SHP77 treated with DMSO at 0.1 percent for 48 hours (cell line): ENCODE results near the gene ODF2.
A peak's percentile ranks its signal among the peaks of the same experiment; 100 is the strongest.
"Not testable (repeated sequence)": the region's sequence is repeated elsewhere in the genome, so short reads cannot be mapped to it uniquely, and the experiment has no call there.

ENCODE experiments used
- DNase-seq: peaks from one replicate; lab custom pipeline; 2025; lab: John Stamatoyannopoulos, UW

Gene ODF2

GRCh38 chr9:128484686-128485413 lies 29.0 kb downstream of the ODF2 start:
- no peak for DNase-seq

DNA sequence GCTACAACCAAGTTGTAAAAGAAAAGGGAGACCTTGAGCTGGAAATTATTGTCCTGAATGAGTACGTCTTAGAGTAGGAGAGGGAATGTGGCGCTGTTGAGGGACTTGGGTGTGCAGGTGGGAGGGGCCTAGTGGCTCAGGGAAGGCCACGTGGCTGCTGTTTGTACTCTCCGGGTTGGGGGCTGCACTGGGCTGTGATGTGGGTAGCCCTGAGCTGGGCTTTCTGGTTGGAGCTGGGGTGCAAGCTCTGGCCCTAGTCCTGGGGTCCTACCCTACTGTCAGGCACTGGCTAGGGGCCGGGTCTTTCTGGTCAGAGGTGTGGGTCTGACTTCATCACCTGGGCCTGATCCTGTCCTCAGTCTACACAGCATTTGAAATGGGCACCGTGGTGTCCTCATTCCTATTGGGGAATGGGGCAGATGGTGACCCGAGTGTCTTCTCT lies 29.6 kb downstream of the ODF2 start:
- no peak for DNase-seq

GRCh38 chr9:128486201-128486600 lies 30.4 kb downstream of the ODF2 start:
- DNase-seq: no peak

GRCh38 chr9:128493424-128493823 lies 37.6 kb downstream of the ODF2 start:
- DNase-seq: no peak

DNA sequence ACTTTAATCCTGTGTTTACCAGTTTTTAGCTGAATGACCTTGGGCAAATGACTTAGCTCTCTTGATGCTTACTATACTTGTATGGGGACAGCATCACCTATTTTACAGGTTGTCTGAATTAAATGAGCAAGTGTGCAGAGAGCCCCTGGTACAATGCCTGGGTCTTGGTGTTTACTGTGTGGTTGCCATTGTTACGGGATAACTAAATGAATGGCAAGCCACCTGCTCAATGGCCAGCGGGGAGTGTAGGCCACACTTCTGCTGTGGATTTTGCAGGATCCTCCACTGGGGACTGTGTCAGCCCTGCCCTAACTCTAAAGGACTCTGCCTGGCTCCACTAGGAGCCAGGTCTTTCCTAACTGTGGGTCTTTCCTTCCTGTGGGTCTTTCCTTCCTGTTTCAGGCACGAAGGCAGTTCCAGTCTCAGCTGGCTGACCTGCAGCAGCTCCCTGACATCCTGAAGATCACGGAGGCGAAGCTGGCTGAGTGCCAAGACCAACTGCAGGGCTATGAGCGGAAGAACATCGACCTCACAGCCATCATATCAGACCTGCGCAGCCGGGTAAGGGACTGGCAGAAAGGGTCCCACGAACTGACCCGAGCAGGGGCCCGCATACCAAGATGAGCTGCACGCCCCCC lies 38.4 kb downstream of the ODF2 start:
- no peak for DNase-seq

DNA sequence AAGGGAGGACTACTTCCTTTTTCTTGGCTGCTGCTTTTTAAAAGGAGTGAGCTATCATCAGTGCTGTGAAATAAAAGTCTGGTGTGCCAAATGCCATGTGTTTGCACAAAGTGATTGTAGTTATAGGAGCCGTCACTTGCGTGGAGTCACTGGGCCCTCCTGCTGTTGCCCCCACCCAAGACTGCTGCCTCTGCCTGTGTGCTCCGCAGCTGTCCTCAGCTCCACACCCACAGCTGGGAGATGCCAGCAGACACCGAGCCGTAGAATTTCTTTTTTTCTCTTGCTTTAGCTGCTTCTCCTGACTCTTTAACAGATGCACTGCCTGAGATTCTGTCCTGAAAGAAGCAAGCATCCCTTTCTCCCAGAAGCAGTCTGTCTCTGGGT lies 38.9 kb downstream of the ODF2 start:
- DNase-seq: no peak

DNA sequence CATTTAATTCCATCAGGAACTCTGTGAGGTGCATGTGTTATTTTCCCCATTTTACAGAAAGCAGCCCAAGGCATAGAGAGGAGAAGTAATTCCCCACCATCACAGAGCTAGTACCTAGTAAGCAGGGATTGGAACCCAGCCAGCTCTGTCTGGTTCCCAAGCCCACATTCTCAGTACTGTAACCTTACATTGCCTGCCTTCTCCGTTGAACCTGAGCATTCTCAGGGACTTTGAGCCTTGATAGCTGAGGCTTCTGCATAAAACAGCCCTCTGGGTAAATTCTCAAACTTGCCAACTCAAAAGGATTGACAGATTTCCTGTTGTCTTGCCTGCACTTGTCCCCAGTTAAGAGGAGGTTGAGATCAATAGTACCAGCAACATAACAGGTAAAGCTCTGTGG lies 39.5 kb downstream of the ODF2 start:
- DNase-seq: no peak

DNA sequence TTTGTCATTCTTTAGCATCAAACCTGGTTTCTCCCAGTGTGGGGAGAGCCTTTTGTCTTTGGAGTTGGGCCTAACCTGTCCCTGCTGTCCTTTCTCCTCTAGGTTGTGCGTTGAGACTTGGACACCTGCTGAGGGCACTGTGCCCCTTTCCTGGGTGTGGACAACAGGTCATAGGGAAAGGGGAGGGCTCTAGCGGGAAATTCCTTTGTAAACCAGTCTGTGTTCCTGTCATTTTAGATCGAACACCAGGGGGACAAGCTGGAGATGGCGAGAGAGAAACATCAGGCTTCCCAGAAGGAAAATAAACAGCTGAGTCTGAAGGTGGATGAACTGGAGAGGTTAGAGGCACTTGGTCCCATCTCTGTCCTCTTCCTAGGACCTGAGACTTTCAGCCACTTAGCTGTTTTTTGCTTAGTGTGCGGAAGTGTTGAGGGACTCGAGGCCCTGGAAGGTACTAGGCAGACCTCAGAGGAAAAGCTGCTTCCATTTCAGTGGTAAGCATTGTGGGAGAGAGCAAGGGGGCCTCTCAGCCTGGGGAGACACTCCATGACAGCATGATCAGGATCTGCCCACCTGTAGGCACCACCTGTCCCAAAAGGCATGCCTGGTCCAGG lies 40.1 kb downstream of the ODF2 start:
- DNase-seq: no peak

- no peak for DNase-seq
These were observed 42.2 kb downstream of the ODF2 start for GRCh38 chr9:128497824-128498610.

DNA sequence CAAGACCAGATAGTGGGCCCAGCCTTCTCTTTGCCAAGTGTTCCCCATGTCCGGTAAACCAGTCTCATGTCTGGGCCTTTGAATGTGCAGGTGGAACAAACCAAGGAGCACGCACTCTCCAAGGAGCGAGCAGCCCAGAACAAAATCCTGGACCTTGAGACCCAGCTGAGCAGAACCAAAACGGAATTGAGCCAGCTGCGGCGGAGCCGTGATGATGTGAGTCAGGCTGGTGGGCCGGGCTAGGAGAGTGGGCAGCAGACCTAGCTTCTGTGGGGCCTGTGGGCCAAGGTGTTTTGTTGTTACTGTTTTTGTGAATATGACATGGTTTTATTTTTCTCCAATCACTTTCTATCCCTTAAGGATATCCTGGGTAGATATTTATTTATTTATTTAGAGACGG lies 43.1 kb downstream of the ODF2 start:
- DNase-seq: no peak

DNA sequence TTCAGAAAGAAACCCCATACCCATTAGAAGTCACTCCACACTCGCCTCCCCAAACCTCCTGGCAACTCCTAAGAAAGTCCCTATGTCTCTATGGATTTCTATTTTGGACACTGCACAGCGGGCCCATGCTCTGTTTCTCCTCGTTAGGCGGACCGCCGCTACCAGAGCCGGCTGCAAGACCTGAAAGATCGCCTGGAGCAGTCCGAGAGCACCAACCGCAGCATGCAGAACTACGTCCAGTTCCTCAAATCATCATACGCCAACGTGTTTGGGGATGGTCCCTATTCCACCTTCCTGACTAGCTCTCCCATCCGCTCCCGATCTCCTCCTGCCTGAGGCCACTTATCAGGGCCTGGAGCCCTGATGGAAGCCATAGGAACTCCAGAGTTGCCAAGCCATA lies 44.1 kb downstream of the ODF2 start:
- DNase-seq: no peak

GRCh38 chr9:128503415-128503825 lies 47.6 kb downstream of the ODF2 start:
- DNase-seq: not testable (repeated sequence)

GRCh38 chr9:128503870-128504269 lies 48.1 kb downstream of the ODF2 start:
- DNase-seq: peak; percentile 36

DNA sequence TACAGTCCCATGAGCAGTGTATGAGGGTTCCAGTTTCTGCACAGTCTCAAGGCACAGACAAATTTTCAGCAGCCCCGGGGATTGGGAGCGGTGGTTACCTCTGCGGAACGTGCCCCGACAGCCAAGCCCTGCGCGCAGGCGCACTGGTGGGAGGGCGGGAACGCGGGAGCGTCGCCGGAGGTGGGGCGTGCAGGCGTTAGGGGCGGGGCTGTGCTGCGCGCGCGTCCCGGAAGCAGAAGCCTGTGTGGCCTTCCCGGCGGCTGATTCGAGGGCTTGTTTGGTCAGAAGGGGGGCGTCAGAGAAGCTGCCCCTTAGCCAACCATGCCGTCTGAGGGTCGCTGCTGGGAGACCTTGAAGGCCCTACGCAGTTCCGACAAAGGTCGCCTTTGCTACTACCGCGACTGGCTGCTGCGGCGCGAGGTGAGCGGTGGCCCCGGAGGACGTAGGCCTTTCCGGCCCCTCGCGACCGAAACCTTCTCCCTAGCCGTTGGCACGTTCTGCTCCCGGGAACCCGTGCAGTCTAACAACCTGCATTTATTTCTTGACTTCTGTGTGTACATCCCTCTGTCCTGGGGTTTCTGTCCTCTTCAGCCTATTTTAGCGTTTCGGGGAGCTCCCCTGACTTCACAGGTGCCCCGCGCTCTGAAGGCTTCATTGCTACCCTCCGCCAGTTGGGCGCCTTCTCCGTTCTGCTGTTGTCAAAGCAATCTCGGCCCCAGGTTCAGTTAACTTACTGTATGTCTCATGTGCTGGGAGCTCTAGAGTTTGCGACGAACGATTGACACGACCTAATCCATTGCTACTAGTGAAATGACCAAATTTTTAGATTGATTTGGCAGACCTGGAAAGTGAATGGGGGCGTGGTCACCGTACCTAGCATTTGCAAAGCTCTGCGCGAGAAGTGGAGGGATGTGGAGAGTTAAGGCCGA lies 48.9 kb downstream of the ODF2 start, which contains the start of gene GLE1:
GLE1 (plus strand) TSS at position 235 of the 929 bp plus-strand sequence; CDS start at position 322, 87 bp downstream.
- peak; percentile 68 for DNase-seq

GRCh38 chr9:128505414-128505765 lies 49.6 kb downstream of the ODF2 start:
- DNase-seq: no peak

DNA sequence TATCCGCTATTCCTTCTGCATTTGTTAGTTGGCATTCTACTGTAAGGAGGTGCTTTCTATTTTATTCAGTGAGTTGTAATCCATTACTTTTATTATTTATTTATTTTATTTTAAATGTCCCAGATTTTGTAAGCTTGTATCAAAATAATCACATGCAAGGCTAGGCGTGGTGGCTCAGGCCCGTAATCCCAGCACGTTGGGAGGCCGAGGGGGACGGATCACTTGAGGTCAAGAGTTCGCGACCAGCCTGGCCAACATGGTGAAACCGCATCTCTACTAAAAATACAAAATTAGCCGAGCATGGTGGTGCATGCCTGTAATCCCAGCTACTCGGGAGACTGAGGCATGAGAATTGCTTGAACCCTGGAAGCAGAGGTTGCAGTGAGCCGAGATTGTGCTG lies 50.1 kb downstream of the ODF2 start:
- not testable (repeated sequence) for DNase-seq

DNA sequence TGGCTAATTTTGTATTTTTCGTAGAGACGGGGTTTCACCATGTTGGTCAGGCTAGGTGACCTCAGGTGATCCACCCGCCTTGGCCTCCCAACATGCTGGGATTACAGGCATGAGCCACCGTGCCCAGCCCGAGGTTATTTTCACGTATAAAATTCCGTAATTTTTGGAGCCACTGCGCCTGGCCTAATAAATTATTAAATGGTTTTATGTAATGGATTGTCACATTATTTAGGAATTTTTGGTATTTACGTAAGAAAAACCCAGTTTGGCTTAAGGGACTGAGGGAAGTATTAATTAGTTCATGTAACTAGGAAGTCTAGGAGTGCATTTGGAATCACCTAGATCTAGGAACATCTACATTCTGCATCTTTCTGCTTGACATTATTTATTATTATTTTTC lies 57.0 kb downstream of the ODF2 start:
- no peak for DNase-seq

GRCh38 chr9:128521956-128522355 lies 66.2 kb downstream of the ODF2 start:
- DNase-seq: no peak

DNA sequence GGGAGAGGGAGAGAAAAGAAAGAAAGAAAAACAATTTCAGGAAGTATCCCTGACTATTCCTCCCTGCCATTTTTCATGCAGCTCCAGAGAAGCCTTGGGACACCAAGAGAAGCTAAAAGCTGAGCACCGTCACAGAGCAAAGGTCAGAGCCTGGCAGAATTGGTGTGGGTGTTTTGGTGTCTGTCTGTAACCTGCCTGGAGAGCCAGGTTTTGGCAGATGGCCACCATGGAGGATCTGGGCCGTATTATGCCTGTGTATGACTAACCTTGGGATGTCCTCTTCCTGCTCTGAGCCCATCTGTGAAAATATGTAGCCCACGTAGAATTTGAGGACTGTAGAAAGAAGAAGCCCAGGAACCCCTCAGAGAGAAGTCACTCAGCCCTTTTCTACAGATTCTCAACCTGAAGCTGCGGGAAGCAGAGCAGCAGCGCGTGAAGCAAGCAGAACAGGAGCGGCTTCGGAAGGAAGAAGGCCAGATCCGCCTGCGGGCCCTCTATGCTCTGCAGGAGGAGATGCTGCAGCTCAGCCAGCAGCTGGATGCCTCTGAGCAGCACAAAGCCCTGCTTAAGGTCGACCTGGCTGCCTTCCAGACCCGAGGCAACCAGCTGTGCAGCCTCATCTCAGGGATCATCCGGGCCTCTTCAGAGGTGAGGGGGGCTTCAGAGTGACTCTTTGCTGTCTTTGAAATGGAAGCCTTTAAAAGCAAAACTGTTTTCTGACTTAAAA lies 67.6 kb downstream of the ODF2 start:
- peak; percentile 63 for DNase-seq

GRCh38 chr9:128526720-128527119 lies 70.9 kb downstream of the ODF2 start:
- DNase-seq: no peak
